Tibial artery (tissue), 4 donors: ENCODE results near the gene S100G.

Experiments used
- DNase-seq, 2 donors: peaks; one replicate each; pipeline ENCODE4 v3.0.0-alpha.2; 2019
- H3K27ac ChIP-seq, 2 donors: fragments of 200-600 bp; sonication (generic) in 1 of 2; 1 replicate in 1 of 2; 2 replicates in 1 of 2; pipeline ENCODE4 v1.5.1; 2018 to 2019; ENCODE audit warnings: mild to moderate bottlenecking in 1 of 2
- H3K27me3 ChIP-seq, 2 donors: fragments of 200-600 bp; sonication (generic) in 1 of 2; one replicate each; pipeline versions ENCODE4 v1.5.1 to v1.6.0; 2016 to 2019
- H3K36me3 ChIP-seq, 3 donors: fragments of 200-600 bp; sonication (generic) in 2 of 3; one replicate each; pipeline ENCODE4 v1.5.1; 2016 to 2019; ENCODE audit warnings: mild to moderate bottlenecking in 2 of 3
- H3K4me1 ChIP-seq, 4 donors: fragments of 200-600 bp; sonication (generic) in 2 of 4; 1 replicate in 3 of 4; 2 replicates in 1 of 4; pipeline ENCODE4 v1.5.1; 2016 to 2019
- H3K4me3 ChIP-seq, 2 donors: fragments of 200-600 bp; sonication (generic) in 1 of 2; 1 replicate in 1 of 2; 2 replicates in 1 of 2; pipeline ENCODE4 v1.5.1; 2018 to 2019; ENCODE audit warnings: mild to moderate bottlenecking in 2 of 2
- H3K9me3 ChIP-seq, 3 donors: fragments of 200-600 bp; sonication (generic) in 1 of 3; one replicate each; pipeline ENCODE4 v1.5.1; 2016 to 2019
- intact Hi-C: fragments of 100-400 bp; cut with DNase I; formaldehyde crosslinking; loops from one replicate; pipeline ENCODE4 v1.15.0; 2023; ENCODE audit warnings: low total_unique reads
- TF ChIP-seq, protein P1 (sequence below), 2 experiments: fragments of 200-600 bp in 1 of 2; fragments of 450-650 bp in 1 of 2; IDR thresholded peaks; one replicate each; pipeline ENCODE4 v1.5.1; 2017 to 2019; ENCODE audit warnings: antibody characterized with exemption in 2 of 2, mild to moderate bottlenecking in 1 of 2, moderate library complexity in 1 of 2

The S100G gene

DNA sequence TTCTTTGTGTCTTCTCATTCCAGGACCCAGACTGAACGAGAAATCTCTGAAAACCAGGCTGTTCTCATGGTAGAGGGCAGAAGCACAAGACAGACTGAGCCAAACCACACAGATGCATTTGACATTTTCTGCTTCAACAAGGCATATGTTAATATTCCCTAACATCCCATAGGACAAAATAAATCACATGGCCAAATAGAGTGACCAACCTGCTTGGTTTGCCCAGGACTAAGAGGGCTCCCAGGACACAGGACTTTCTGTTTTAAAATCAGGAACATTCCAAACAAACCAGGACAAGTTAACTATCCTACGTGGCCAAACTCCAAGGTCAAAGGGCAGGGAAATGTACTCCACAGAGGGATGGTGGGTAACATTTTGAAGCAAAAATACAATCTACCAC lies 50.8 kb downstream of the S100G start:
- TF ChIP-seq, protein P1, sequence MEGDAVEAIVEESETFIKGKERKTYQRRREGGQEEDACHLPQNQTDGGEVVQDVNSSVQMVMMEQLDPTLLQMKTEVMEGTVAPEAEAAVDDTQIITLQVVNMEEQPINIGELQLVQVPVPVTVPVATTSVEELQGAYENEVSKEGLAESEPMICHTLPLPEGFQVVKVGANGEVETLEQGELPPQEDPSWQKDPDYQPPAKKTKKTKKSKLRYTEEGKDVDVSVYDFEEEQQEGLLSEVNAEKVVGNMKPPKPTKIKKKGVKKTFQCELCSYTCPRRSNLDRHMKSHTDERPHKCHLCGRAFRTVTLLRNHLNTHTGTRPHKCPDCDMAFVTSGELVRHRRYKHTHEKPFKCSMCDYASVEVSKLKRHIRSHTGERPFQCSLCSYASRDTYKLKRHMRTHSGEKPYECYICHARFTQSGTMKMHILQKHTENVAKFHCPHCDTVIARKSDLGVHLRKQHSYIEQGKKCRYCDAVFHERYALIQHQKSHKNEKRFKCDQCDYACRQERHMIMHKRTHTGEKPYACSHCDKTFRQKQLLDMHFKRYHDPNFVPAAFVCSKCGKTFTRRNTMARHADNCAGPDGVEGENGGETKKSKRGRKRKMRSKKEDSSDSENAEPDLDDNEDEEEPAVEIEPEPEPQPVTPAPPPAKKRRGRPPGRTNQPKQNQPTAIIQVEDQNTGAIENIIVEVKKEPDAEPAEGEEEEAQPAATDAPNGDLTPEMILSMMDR (IDR thresholded peaks at IDR 0.05), result no peak
- H3K27ac ChIP-seq, result no peak overlapping the region
- H3K36me3 ChIP-seq, result peaks cover 0 to 11% (median 0%) of the 10 kb centered on the region in 3 donors
- no peak overlapping the region for H3K4me3 ChIP-seq
- intact Hi-C loops, result no loop called here
- DNase-seq, result no peak
- no peaks in the 10 kb centered on the region for H3K4me1 ChIP-seq
- no peaks in the 10 kb centered on the region for H3K27me3 ChIP-seq
- H3K9me3 ChIP-seq, result no peaks in the 10 kb centered on the region

DNA sequence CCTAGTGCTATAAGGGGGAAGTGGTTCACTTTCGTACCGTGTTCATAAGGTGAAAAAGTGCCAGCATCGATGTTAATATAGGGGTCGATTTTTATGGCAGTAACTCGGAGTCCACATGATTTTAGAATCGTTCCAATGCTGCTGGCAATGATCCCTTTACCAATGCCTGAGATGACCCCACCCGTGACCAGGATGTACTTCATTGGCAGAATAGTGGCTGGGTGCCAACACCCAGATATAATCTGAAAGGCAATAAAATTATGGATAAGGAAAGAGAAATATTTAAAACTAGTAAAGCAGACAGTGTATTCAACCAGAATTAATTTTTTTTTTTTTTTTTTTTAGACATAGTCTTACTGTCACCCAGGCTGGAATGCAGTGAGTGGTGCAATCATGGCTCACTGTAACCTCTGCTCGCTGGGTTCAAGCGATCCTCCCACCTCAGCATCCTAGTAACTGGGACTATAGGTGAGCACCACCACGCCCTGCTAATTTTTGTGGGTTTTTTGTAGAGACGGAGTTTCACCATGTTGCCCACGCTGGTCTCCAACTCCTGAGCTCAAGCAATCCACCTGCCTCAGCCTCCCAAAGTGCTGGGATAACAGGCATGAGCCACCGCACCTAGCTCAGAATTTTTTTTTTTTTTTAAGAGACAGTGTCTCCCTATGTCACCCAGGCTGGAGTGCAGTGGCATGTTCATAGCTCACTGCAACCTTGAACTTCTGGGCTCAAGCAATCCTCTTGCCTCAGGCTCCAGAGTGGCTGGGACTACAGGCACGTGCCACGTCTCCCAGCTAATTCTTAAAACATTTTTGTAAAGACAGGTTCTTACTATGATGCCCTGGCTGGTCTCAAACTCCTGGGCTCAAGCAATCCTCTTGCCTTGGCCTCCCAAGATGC lies 53.0 kb downstream of the S100G start:
- peaks cover 0 to 6% (median 0%) of the 10 kb centered on the region in 3 donors for H3K36me3 ChIP-seq
- no peak for DNase-seq
- H3K9me3 ChIP-seq, result no peaks in the 10 kb centered on the region
- H3K27me3 ChIP-seq, result no peaks in the 10 kb centered on the region
- TF ChIP-seq, protein P1 (IDR thresholded peaks at IDR 0.05), result no peak
- H3K27ac ChIP-seq, result no peak overlapping the region
- H3K4me1 ChIP-seq, result no peaks in the 10 kb centered on the region
- intact Hi-C loops, result no loop called here
- H3K4me3 ChIP-seq, result no peak overlapping the region
